H1 (cell line): ENCODE data around the gene PPP1R12C. TPM values are rescaled to one million over a fixed set of nuclear protein-coding genes. Genes with fewer than 3 reads are reported as not detected.

Source experiments
- CTCF ChIA-PET: fragments of 300-600 bp; sonication (Branson Sonifier 250); formaldehyde crosslinking; loops from one replicate; lab custom pipeline; 2021; ENCODE audit not compliant: partially characterized antibody; lab: Charles Lee
- POLR2A ChIA-PET: fragments of 300-600 bp; sonication (Branson Sonifier 250); formaldehyde crosslinking; loops from one replicate; lab custom pipeline; 2021; ENCODE audit warnings: inconsistent platforms; ENCODE audit not compliant: partially characterized antibody; lab: Charles Lee
- DNase-seq, 2 experiments: peaks; one replicate each; pipeline versions ENCODE4 v3.0.0 to v3.0.0-alpha.2; 2010 to 2022; ENCODE audit warnings: low spot score in 2 of 2, low read depth in 1 of 2, mixed read lengths in 1 of 2
- FAIRE-seq: peaks from 2 replicates; lab custom pipeline; 2011; peaks lifted over from hg19 to GRCh38; lab: Jason Lieb, UNC
- H2AFZ ChIP-seq: 2 replicates; pipeline ENCODE4 v1.8.1; 2012; ENCODE audit warnings: low read length, inconsistent platforms
- H2AK5ac ChIP-seq: 2 replicates; pipeline ENCODE4 v1.6.1; 2013; ENCODE audit warnings: low read depth, low read length
- H2BK120ac ChIP-seq: replicated peaks from 2 replicates; pipeline ENCODE3; 2013; ENCODE audit warnings: low read depth, low read length, inconsistent platforms
- H2BK12ac ChIP-seq: 2 replicates; pipeline ENCODE4 v1.6.1; 2013; ENCODE audit warnings: low read depth, low read length
- H2BK15ac ChIP-seq: 2 replicates; pipeline ENCODE4 v1.6.1; 2013; ENCODE audit warnings: low read length
- H2BK20ac ChIP-seq: 2 replicates; pipeline ENCODE4 v1.6.1; 2013; ENCODE audit warnings: low read length
- H2BK5ac ChIP-seq: 2 replicates; pipeline ENCODE4 v1.6.1; 2013; ENCODE audit warnings: low read depth, low read length
- H3K14ac ChIP-seq: 2 replicates; pipeline ENCODE4 v1.6.1; 2013; ENCODE audit warnings: inconsistent platforms; ENCODE audit not compliant: insufficient read length
- H3K18ac ChIP-seq: 2 replicates; pipeline ENCODE4 v1.6.1; 2013; ENCODE audit warnings: low read length; ENCODE audit errors: extremely low read depth
- H3K23ac ChIP-seq: 2 replicates; pipeline ENCODE4 v1.6.1; 2013; ENCODE audit warnings: inconsistent platforms; ENCODE audit not compliant: insufficient read length
- H3K23me2 ChIP-seq: 2 replicates; pipeline ENCODE4 v1.6.1; 2013; ENCODE audit warnings: low read depth, low read length
- H3K27ac ChIP-seq: 2 replicates; pipeline ENCODE4 v1.6.1; 2011; ENCODE audit warnings: low read depth, low read length, inconsistent platforms
- H3K27me3 ChIP-seq, 4 experiments: replicated peaks in 1 of 4; 1 replicate in 1 of 4; 2 replicates in 3 of 4; pipeline versions ENCODE4 v1.6.1 to v1.8.1; 2011 to 2013; ENCODE audit warnings: low read length in 3 of 4, mild to moderate bottlenecking in 3 of 4, inconsistent platforms in 2 of 4, mixed read lengths in 2 of 4, moderate library complexity in 1 of 4; ENCODE audit not compliant: control insufficient read depth in 3 of 4, insufficient read depth in 3 of 4; ENCODE audit errors: extremely low read depth in 1 of 4
- H3K36me3 ChIP-seq, 4 experiments: 2 replicates each; pipeline versions ENCODE4 v1.6.1 to v1.8.1; 2011 to 2013; ENCODE audit warnings: mild to moderate bottlenecking in 4 of 4, low read length in 3 of 4, moderate library complexity in 2 of 4, control low read depth in 1 of 4, inconsistent platforms in 1 of 4; ENCODE audit not compliant: insufficient read depth in 4 of 4, control insufficient read depth in 2 of 4
- H3K4ac ChIP-seq: replicated peaks from 2 replicates; pipeline ENCODE3; 2013; ENCODE audit warnings: low read length, low read depth, mixed read lengths, inconsistent platforms; ENCODE audit not compliant: insufficient read length
- H3K4me1 ChIP-seq, 4 experiments: replicated peaks in 1 of 4; 1 replicate in 1 of 4; 2 replicates in 3 of 4; pipeline versions ENCODE4 v1.6.1 to v1.8.1; 2011 to 2013; ENCODE audit warnings: low read length in 3 of 4, inconsistent platforms in 2 of 4, mixed read lengths in 1 of 4; ENCODE audit not compliant: insufficient read depth in 4 of 4, control insufficient read depth in 3 of 4
- H3K4me2 ChIP-seq, 2 experiments: 2 replicates each; pipeline versions ENCODE4 v1.6.1 to v1.8.1; 2011 to 2013; ENCODE audit warnings: low read depth in 2 of 2, low read length in 2 of 2, control low read depth in 1 of 2, inconsistent platforms in 1 of 2, mild to moderate bottlenecking in 1 of 2; ENCODE audit not compliant: insufficient read depth in 1 of 2
- H3K4me3 ChIP-seq, 4 experiments: fragments of 200-600, 300-600 bp in 1 of 4; sonication (generic), shearing (Covaris generic), sonication (Bioruptor Twin) in 1 of 4; 2 replicates each; pipeline versions ENCODE4 v1.5.1 to v1.8.1; 2011 to 2016; ENCODE audit warnings: low read length in 4 of 4, low read depth in 3 of 4, control low read depth in 2 of 4, inconsistent platforms in 2 of 4, mild to moderate bottlenecking in 2 of 4, mixed read lengths in 1 of 4, moderate library complexity in 1 of 4; ENCODE audit not compliant: insufficient read depth in 2 of 4; ENCODE audit errors: extremely low read depth in 1 of 4
- H3K56ac ChIP-seq: replicated peaks from 2 replicates; pipeline ENCODE3; 2013; ENCODE audit warnings: low read depth, mild to moderate bottlenecking, mixed read lengths, low read length, inconsistent platforms; ENCODE audit not compliant: insufficient read length
- H3K79me1 ChIP-seq: 2 replicates; pipeline ENCODE4 v1.6.1; 2013; ENCODE audit warnings: low read depth, low read length, control low read depth
- H3K79me2 ChIP-seq, 2 experiments: 2 replicates each; pipeline versions ENCODE4 v1.6.1 to v1.8.1; 2012 to 2013; ENCODE audit warnings: low read length in 2 of 2, mild to moderate bottlenecking in 2 of 2, inconsistent platforms in 1 of 2; ENCODE audit not compliant: insufficient read depth in 2 of 2, control insufficient read depth in 1 of 2
- H3K9ac ChIP-seq, 4 experiments: replicated peaks in 1 of 4; 1 replicate in 1 of 4; 2 replicates in 3 of 4; pipeline versions ENCODE4 v1.6.1 to v1.8.1; 2011 to 2013; ENCODE audit warnings: low read depth in 3 of 4, low read length in 3 of 4, control low read depth in 2 of 4, mild to moderate bottlenecking in 2 of 4, moderate library complexity in 2 of 4, inconsistent platforms in 1 of 4; ENCODE audit errors: extremely low read depth in 1 of 4
- H3K9me3 ChIP-seq, 2 experiments: 2 replicates each; pipeline versions ENCODE4 v1.6.1 to v1.8.1; 2012 to 2013; ENCODE audit warnings: mild to moderate bottlenecking in 2 of 2, moderate library complexity in 2 of 2, control low read depth in 1 of 2, inconsistent platforms in 1 of 2, low read depth in 1 of 2, low read length in 1 of 2, mixed read lengths in 1 of 2; ENCODE audit not compliant: insufficient read depth in 2 of 2
- H4K20me1 ChIP-seq, 2 experiments: replicated peaks in 1 of 2; 2 replicates each; pipeline versions ENCODE3 to v1.8.1; 2011 to 2013; ENCODE audit warnings: inconsistent platforms in 2 of 2, low read length in 2 of 2, mild to moderate bottlenecking in 1 of 2; ENCODE audit not compliant: insufficient read depth in 2 of 2, control insufficient read depth in 1 of 2
- H4K5ac ChIP-seq: 2 replicates; pipeline ENCODE4 v1.6.1; 2013; ENCODE audit warnings: low read length, low read depth, mixed read lengths, inconsistent platforms; ENCODE audit not compliant: insufficient read length
- H4K8ac ChIP-seq: 2 replicates; pipeline ENCODE4 v1.8.0; 2013; ENCODE audit warnings: mild to moderate bottlenecking, moderate library complexity, low read length, inconsistent platforms; ENCODE audit not compliant: insufficient read depth; ENCODE audit errors: extremely low read depth
- H4K91ac ChIP-seq: replicated peaks from 2 replicates; pipeline ENCODE3; 2013; ENCODE audit warnings: low read length, mixed read lengths, inconsistent platforms; ENCODE audit not compliant: insufficient read length
- NRF1 ChIP-seq: IDR thresholded peaks from 2 replicates; pipeline ENCODE4 v1.6.1; 2011; ENCODE audit warnings: mild to moderate bottlenecking, low read depth, low read length, improper control_type of control experiment
- RAD21 ChIP-seq, 2 experiments: IDR thresholded peaks in 1 of 2; conservative IDR thresholded peaks in 1 of 2; 2 replicates each; pipeline ENCODE4 v1.6.1; 2011; ENCODE audit warnings: low read depth in 2 of 2, low read length in 2 of 2, improper control_type of control experiment in 1 of 2, inconsistent platforms in 1 of 2, mild to moderate bottlenecking in 1 of 2, moderate library complexity in 1 of 2
- WGBS, 2 experiments: shearing (Covaris generic) in 1 of 2; methylation state at CpG; one replicate each; pipeline versions ENCODE4 v1.1.6 to v1.1.7; 2013 to 2015; ENCODE audit warnings: low lambda C conversion rate in 2 of 2, mixed read lengths in 2 of 2, inconsistent platforms in 1 of 2, low coverage in 1 of 2, missing lambda C conversion rate in 1 of 2; ENCODE audit not compliant: insufficient replicate concordance in 2 of 2, insufficient coverage in 1 of 2, insufficient read length in 1 of 2; ENCODE audit errors: extremely low coverage in 1 of 2, missing lambda C conversion rate in 1 of 2; 5-methylcytosine and 5-hydroxymethylcytosine counted together
- polyA plus RNA-seq, 7 experiments: library from polyadenylated mRNA; depleted of rRNA in 3 of 7; stranded (reverse) in 5 of 7; unstranded in 2 of 7; fragments of >200 nt in 5 of 7; fragments of 200-250 nt in 2 of 7; gene quantifications; 1 replicate in 5 of 7; 2 replicates in 1 of 7; 4 replicates in 1 of 7; pipeline versions ENCODE4 v1.2.1 to v1.2.3, GENCODE V29; 2011 to 2013; ENCODE audit warnings: missing spikeins in 2 of 7, mixed read lengths in 2 of 7
- total RNA-seq: library from RNA; stranded (reverse); fragmentation: NEBNext Ultra II Directional; extraction: Animal tissue kit (Norgen Biotek cat#: 25700); gene quantifications from 2 replicates; pipeline ENCODE4 v1.2.1, GENCODE V29; 2021
- TF ChIP-seq, protein P1 (sequence below), 3 experiments: IDR thresholded peaks; 1 replicate in 2 of 3; 2 replicates in 1 of 3; pipeline versions ENCODE4 v1.5.1 to v1.6.1; 2011; ENCODE audit warnings: low read length in 3 of 3, mild to moderate bottlenecking in 3 of 3, inconsistent platforms in 2 of 3, low read depth in 1 of 3, moderate library complexity in 1 of 3; ENCODE audit not compliant: insufficient read depth in 1 of 3; ENCODE audit errors: control extremely low read depth in 1 of 3

Gene PPP1R12C
- total and polyA plus RNA-seq, 2 of the 8 experiments (the other 6 are each of a cell fraction or from before 2014, with no cell fraction given), result 31.7 to 71.5 TPM

DNA sequence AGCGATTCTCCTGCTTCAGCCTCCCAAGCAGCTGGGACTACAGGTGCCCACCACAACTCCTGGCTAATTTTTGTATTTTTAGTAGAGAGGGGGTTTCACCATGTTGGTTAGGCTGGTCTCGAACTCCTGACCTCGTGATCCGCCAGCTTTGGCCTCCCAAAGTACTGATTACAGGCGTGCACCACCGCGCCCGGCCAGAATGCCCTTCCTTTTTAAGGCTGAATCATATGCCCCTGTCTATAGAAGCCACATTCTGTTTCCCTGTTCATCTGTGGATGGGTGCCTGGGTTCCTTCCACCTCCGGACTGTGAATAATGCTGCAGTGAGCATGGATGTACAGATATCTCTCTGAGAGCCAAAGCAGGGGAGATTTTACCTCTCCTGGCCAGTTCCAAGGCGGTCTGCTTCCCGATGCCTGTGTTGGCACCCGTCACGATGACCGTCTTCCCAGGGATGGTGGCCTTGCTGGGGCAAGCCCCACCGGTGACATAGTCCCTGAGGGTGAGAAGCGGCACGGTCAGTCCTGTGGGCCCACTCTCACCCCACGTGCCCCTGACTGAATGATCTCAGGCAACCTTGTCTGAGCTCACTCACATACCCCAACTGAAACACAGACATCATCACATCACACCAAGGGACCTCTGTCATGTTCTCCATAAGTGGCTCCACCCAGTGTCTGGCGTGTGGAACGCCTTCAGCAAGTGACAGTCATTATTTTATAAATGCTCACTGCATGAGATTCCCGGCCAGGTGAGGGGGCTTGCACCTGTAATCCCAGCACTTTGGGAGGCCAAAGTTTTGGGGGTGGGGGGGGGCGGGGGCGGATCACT, 58.4 kb downstream of the PPP1R12C start:
- no peak for TF ChIP-seq NRF1
- TF ChIP-seq RAD21 (IDR thresholded peaks at IDR 0.05 in 1 of 2, conservative IDR thresholded peaks at IDR 0.05 in 1 of 2; ENCODE audit: low read depth in 2 of 2, low read length in 2 of 2), result peak in 1 of 2 experiments; percentile 26; a peak in 1 of 4 replicates
- TF ChIP-seq, protein P1, sequence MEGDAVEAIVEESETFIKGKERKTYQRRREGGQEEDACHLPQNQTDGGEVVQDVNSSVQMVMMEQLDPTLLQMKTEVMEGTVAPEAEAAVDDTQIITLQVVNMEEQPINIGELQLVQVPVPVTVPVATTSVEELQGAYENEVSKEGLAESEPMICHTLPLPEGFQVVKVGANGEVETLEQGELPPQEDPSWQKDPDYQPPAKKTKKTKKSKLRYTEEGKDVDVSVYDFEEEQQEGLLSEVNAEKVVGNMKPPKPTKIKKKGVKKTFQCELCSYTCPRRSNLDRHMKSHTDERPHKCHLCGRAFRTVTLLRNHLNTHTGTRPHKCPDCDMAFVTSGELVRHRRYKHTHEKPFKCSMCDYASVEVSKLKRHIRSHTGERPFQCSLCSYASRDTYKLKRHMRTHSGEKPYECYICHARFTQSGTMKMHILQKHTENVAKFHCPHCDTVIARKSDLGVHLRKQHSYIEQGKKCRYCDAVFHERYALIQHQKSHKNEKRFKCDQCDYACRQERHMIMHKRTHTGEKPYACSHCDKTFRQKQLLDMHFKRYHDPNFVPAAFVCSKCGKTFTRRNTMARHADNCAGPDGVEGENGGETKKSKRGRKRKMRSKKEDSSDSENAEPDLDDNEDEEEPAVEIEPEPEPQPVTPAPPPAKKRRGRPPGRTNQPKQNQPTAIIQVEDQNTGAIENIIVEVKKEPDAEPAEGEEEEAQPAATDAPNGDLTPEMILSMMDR (IDR thresholded peaks at IDR 0.05; ENCODE audit: control extremely low read depth in 1 of 3, insufficient read depth in 1 of 3, low read depth in 1 of 3, low read length in 3 of 3), result peak in 2 of 3 experiments; percentile 17 to 18; a peak in 2 of 4 replicates
- FAIRE-seq (no peak), DNase-seq (no peak)
- Histone ChIP-seq H3K9ac (no peak overlapping the region), H4K91ac (no peak overlapping the region), H4K20me1 (peaks cover under 1 to 11% of the 10 kb centered on the region in 2 experiments), H2BK5ac (no peak overlapping the region), H3K9me3 (no peaks in the 10 kb centered on the region; a peak in 1 of 4 replicates), H2AK5ac (no peak overlapping the region), H3K79me1 (peaks cover 4% of the 10 kb centered on the region), H3K79me2 (0 out of 4 replicates have a peak, but pooled peaks cover 0 to 5% of the 10 kb centered on the region in 2 experiments), H3K36me3 (peaks cover 4 to 38% (median 15%) of the 10 kb centered on the region in 4 experiments; a peak in 6 of 8 replicates), H3K4me3 (no peak overlapping the region), H3K23me2 (peaks cover 2% of the 10 kb centered on the region; the same call in 1 of the 2 replicates), H3K4ac (no peak overlapping the region), H3K23ac (no peak overlapping the region), H2AFZ (no peak overlapping the region), H2BK120ac (no peak overlapping the region), H4K8ac (no peak overlapping the region), H3K14ac (no peak overlapping the region), H3K56ac (no peak overlapping the region), H2BK20ac (no peak overlapping the region), H2BK15ac (no peak overlapping the region), H2BK12ac (no peak overlapping the region), H3K27ac (no peak overlapping the region), H3K27me3 (peaks cover 0 to 5% (median 2%) of the 10 kb centered on the region in 4 experiments; a peak in 4 of 7 replicates), H4K5ac (no peak overlapping the region), H3K18ac (no peak overlapping the region), H3K4me1 (peaks cover 0 to 4% (median 2%) of the 10 kb centered on the region in 4 experiments; a peak in 4 of 7 replicates), H3K4me2 (no peak overlapping the region)
- ChIA-PET POLR2A (interaction anchor here (1.1 to 3.0 kb wide), 3 partner anchors 9 to 29 kb away, joined by 3 to 10 read pairs (median 3); no protein-coding TSS in a partner anchor), CTCF (interaction anchor here (0.6 to 1.8 kb wide), 6 partner anchors 12 to 178 kb away, joined by 3 to 7 read pairs (median 4); no protein-coding TSS in a partner anchor)
- WGBS, 2 experiments, result 94% methylated on average over 23 of the region's 23 CpGs; no CpG with 5 or more reads in 1 of the 2 experiments
